ENCODE measurements around the gene FBXO40.

DNA sequence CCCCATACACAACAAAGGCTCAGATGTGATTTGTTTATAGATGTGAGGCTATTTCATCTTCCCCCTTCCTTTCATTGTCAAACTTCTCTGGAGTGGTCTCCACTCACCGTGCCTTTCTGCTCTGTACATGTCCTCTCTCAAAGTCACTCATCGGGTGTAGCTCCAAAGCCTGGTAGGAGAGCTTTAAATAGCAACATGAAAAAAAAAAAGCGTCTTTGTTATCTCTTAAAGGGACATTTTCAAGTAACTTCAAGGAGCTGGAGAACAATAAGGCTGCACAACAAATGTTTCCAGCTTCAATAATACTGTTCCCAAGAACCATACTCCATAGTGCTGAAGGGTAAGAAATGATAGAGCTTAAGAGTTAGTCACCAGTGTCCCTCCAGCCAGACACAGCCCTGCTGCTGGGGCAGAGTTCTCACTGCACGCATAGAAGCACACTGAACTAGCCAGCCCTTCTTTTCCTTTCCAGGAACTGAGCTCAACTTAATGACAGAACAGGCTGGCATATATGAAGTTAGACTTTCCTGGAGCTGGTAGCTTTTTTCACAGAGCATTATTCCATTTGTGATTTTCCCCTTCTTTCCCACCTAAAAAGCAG is 8.1 kb downstream of the FBXO40 start:
- TF ChIP-seq, protein P1, sequence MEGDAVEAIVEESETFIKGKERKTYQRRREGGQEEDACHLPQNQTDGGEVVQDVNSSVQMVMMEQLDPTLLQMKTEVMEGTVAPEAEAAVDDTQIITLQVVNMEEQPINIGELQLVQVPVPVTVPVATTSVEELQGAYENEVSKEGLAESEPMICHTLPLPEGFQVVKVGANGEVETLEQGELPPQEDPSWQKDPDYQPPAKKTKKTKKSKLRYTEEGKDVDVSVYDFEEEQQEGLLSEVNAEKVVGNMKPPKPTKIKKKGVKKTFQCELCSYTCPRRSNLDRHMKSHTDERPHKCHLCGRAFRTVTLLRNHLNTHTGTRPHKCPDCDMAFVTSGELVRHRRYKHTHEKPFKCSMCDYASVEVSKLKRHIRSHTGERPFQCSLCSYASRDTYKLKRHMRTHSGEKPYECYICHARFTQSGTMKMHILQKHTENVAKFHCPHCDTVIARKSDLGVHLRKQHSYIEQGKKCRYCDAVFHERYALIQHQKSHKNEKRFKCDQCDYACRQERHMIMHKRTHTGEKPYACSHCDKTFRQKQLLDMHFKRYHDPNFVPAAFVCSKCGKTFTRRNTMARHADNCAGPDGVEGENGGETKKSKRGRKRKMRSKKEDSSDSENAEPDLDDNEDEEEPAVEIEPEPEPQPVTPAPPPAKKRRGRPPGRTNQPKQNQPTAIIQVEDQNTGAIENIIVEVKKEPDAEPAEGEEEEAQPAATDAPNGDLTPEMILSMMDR (conservative IDR thresholded peaks at IDR 0.05; ENCODE audit: low read depth, low read length) = no peak
- no peak for TF ChIP-seq EZH2 (IDR thresholded peaks at IDR 0.05; ENCODE audit: low read length, unreplicated experiment)
- no peak for TF ChIP-seq EZH2phosphoT487 (IDR thresholded peaks at IDR 0.05; ENCODE audit: borderline replicate concordance, low read length)

Data from PC-3 (cell line).